Right atrium auricular region (tissue), 2 donors: Measurements from ENCODE around the gene PRRC2C. TPM values are rescaled to one million over a fixed set of nuclear protein-coding genes. Genes with fewer than 3 reads are reported as not detected.

Experiments
- DNase-seq: peaks from one replicate; pipeline ENCODE4 v3.0.0-alpha.2; 2019; ENCODE audit warnings: low spot score
- H3K27ac ChIP-seq, 2 donors: fragments of 200-600 bp; sonication (generic); 1 replicate in 1 of 2; 2 replicates in 1 of 2; pipeline ENCODE4 v1.5.1; 2016 to 2019
- H3K27me3 ChIP-seq, 2 donors: fragments of 200-600 bp; sonication (generic); one replicate each; pipeline versions ENCODE4 v1.5.1 to v1.6.0; 2017 to 2019
- H3K36me3 ChIP-seq: fragments of 200-600 bp; sonication (generic); one replicate; pipeline ENCODE4 v1.5.1; 2016
- H3K4me1 ChIP-seq, 2 donors: fragments of 200-600 bp; sonication (generic); one replicate each; pipeline versions ENCODE4 v1.5.1 to v1.6.0; 2017 to 2019
- H3K4me3 ChIP-seq, 2 donors: fragments of 200-600 bp; sonication (generic); 1 replicate in 1 of 2; 2 replicates in 1 of 2; pipeline ENCODE4 v1.5.1; 2017 to 2019; ENCODE audit warnings: mild to moderate bottlenecking in 1 of 2, moderate library complexity in 1 of 2
- H3K9me3 ChIP-seq, 2 donors: fragments of 200-600 bp; sonication (generic); one replicate each; pipeline ENCODE4 v1.5.1; 2019
- CTCF ChIP-seq, 2 donors: fragments of 200-600 bp; sonication (generic); IDR thresholded peaks; one replicate each; pipeline ENCODE4 v1.5.1; 2019; ENCODE audit warnings: antibody characterized with exemption in 2 of 2
- total RNA-seq, 2 donors: library from RNA; depleted of rRNA; stranded (reverse); fragments of >200 nt; gene quantifications; one replicate each; pipeline ENCODE4 v1.1.0, GENCODE V29; 2016

Gene PRRC2C
- total RNA-seq, 2 donors from 2014 or later: 45.2 to 49.4 TPM

- TF ChIP-seq CTCF (IDR thresholded peaks at IDR 0.05): no peak
- no peak overlapping the region for H3K4me3 ChIP-seq
- H3K4me1 ChIP-seq: peaks cover 0 to 12% of the 10 kb centered on the region in 2 donors
- no peaks in the 10 kb centered on the region for H3K9me3 ChIP-seq
- DNase-seq: no peak
- H3K27me3 ChIP-seq: no peaks in the 10 kb centered on the region
- H3K27ac ChIP-seq: no peak overlapping the region
- H3K36me3 ChIP-seq: no peaks in the 10 kb centered on the region
Measured at GRCh38 chr1:171641076-171641864, 155.9 kb downstream of the PRRC2C start.

GRCh38 chr1:171642197-171642596, 156.9 kb downstream of the PRRC2C start:
- TF ChIP-seq CTCF (IDR thresholded peaks at IDR 0.05): no peak
- no peak for DNase-seq
- Histone ChIP-seq H3K27me3 (no peaks in the 10 kb centered on the region), H3K27ac (no peak overlapping the region), H3K36me3 (no peaks in the 10 kb centered on the region), H3K9me3 (no peaks in the 10 kb centered on the region), H3K4me1 (peaks cover 0 to 12% of the 10 kb centered on the region in 2 donors), H3K4me3 (no peak overlapping the region)

Other genes with a start within 250 kb of the PRRC2C start
- gene FMO1, start 237.0 kb upstream of the PRRC2C start, total RNA-seq: under 1 TPM; 0.37 to 0.47 TPM
- 10 to 100 TPM in 1 of 2 donors, 1 to 10 TPM in 1; 6.9 to 11.8 TPM for gene FMO4, start 171.3 kb upstream of the PRRC2C start, total RNA-seq
- not detected for gene MYOCOS, start 136.7 kb downstream of the PRRC2C start, total RNA-seq
- gene MYOC, start 167.2 kb downstream of the PRRC2C start, total RNA-seq: 1 to 10 TPM; 2.8 to 4.4 TPM